Measurements from ENCODE around the gene GPC6.

- TF ChIP-seq, protein P1, sequence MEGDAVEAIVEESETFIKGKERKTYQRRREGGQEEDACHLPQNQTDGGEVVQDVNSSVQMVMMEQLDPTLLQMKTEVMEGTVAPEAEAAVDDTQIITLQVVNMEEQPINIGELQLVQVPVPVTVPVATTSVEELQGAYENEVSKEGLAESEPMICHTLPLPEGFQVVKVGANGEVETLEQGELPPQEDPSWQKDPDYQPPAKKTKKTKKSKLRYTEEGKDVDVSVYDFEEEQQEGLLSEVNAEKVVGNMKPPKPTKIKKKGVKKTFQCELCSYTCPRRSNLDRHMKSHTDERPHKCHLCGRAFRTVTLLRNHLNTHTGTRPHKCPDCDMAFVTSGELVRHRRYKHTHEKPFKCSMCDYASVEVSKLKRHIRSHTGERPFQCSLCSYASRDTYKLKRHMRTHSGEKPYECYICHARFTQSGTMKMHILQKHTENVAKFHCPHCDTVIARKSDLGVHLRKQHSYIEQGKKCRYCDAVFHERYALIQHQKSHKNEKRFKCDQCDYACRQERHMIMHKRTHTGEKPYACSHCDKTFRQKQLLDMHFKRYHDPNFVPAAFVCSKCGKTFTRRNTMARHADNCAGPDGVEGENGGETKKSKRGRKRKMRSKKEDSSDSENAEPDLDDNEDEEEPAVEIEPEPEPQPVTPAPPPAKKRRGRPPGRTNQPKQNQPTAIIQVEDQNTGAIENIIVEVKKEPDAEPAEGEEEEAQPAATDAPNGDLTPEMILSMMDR (conservative IDR thresholded peaks at IDR 0.05; ENCODE audit: low read length), result no peak
- TF ChIP-seq EZH2phosphoT487 (IDR thresholded peaks at IDR 0.05; ENCODE audit: borderline replicate concordance, low read depth, low read length), result no peak
Observed at GRCh38 chr13:94366677-94367076, 1140.1 kb downstream of the GPC6 start.

Data from OCI-LY7 (cell line).